GM03348 (cell line): Measurements from ENCODE around the gene TMEM175.
A peak's percentile ranks its signal among the peaks of the same experiment; 100 is the strongest.

Experiments used
- DNase-seq: peaks from one replicate; pipeline ENCODE4 v3.0.0; 2012; ENCODE audit warnings: low spot score

The TMEM175 gene, protein sequence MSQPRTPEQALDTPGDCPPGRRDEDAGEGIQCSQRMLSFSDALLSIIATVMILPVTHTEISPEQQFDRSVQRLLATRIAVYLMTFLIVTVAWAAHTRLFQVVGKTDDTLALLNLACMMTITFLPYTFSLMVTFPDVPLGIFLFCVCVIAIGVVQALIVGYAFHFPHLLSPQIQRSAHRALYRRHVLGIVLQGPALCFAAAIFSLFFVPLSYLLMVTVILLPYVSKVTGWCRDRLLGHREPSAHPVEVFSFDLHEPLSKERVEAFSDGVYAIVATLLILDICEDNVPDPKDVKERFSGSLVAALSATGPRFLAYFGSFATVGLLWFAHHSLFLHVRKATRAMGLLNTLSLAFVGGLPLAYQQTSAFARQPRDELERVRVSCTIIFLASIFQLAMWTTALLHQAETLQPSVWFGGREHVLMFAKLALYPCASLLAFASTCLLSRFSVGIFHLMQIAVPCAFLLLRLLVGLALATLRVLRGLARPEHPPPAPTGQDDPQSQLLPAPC

DNA sequence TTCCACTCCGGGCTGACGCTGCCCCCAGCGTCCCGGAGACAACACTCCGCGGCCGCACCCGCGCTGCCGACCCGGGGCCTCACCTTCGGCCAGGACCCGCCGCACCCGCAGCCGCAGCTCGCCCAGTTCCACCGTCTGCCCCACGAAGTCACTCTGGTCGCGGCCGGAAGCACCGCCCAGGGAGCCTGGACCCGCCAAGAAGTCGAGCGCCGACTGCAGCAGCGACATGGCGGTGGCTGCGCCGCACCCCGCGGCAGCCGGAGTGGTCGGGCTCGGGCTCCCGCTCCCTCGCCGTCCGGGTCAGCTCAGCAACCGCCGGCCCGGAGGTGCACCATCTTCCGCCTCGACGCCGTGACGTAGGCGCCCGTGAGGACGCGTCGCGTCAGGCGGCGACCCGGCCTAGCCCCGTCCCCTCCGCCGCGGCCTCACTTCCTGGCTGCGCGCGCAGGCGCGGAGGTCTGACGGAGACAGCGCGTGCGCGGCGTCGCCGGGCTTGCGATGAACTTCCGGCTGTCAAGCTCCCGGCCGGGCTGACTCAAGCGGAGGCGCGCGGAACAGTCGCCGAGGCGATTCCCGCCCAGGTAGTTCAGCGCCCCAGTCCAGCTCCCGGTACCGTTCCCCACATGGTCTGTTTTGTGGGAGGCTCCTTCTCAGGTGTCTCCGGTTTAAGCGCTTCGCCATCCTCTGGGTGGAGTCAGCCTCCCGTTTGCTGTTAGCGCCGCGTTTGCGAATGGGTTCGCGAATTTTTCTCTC lies at the start of gene TMEM175, which contains the start of gene GAK:
Gene TMEM175 (plus strand): TSS at position 501 of the 753 bp plus-strand sequence. CDS start 15,280 bp downstream, outside the sequence.
Gene GAK (minus strand): TSS at position 357 of the 753 bp plus-strand sequence. CDS start 129 bp downstream, at position 228.
- DNase-seq, result peak; percentile 100

DNA sequence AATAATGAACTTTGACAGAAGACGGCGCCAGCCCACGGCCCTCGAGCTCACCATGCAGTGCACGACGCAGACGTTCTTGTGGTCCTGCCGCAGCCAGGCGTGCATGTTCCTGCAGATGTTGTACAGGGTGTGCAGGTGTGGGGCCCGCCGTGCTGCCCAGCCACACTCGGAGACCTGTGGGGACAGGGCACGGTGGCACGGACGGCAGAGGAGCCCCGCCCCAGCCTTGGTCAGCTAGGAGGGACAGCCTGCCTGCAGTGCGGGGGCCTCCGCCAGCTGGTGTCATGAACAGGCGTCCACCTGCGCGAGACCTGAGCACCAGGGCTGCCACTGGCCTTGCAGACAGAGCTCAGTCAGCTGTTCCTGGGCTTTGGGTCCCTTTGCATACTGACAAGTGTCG lies 49.6 kb upstream of the TMEM175 start:
- no peak for DNase-seq

DNA sequence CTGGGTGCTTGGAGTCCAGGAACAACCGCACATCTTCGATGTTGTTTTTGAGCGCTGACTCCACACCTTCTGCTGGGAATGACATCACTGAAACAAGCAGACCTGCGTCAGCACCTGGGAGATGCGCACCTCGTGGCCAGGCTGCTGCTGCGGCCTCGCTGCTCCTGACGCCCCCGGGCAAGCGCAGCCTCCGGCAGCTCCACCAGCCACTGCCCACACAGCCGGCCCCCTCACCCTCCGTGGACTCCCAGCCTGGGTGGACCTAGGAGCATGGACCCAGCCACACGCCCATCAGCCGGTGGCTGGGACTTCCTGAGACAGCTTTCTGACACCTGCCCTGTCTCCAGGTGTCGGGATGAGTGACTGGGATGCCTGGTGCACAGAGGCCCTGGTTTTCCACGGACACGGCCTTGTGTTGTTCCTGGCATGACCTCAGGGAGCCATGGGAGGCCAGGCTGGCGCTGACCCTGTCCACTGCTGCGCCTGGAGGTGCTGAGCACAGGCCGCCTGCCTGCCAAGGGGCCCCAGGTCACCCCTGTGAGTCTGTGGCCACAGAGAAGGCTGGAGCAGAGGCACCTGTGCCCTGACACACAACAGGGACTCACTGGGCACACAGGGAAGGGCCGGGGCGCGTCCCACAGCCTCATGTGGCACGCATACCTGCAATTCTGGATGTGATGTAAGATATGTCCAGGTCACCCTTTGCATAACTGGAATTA lies 48.7 kb upstream of the TMEM175 start:
- no peak for DNase-seq

DNA sequence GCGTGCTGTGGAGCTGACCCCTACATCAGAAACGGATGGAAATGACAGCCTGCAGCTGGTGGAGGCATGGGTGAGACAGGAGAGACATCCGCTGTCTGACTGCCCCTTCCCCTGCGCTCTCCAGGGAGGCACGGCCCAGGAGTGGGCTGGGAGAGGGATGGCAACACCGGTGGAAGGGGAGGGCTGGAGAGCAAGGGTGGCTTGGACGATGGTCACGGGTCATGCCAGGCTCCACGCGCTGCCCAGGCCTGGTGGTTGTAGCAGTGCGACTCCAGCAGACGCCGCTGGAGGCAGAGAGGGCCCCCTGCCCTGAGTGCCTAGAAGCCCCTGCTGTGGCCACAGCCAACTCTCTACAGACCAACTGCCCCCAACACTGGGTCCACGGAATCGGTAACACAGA lies 48.0 kb upstream of the TMEM175 start:
- no peak for DNase-seq

DNA sequence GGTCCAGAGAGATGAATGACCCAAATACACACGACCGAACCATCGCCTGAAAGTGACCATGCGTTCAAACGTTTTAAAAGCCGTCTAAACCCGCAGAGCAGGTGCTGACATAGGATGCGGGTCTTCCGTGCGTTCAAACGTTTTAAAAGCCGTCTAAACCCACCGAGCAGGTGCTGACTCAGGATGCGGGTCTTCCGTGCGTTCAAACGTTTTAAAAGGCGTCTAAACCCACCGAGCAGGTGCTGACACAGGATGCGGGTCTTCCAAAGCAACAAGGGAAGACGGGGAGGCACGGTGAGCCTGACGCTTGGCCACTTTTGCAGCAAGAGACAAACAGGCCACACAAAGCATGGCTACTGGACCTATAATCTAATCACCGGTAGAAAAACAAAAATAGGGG lies 47.4 kb upstream of the TMEM175 start:
- DNase-seq, result no peak

DNA sequence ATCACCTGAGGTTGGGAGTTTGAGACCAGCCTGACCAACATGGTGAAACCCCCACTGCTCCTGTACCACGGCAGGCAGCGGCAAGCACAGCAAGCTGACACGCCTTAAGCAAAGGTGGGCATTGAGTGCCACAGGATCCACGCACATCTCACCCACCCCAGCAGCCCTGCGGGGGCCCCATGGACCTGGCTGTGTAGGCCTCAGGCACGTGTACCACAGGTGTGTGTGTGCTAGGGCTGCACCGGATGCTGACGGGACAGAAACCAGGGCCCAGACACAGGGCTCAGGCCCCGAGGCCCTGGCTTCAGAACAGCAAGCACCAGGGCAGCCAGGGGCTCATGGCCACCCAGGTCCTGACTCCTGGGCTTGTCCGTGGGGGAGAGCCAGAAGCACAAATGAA lies 46.9 kb upstream of the TMEM175 start:
- DNase-seq, result no peak

DNA sequence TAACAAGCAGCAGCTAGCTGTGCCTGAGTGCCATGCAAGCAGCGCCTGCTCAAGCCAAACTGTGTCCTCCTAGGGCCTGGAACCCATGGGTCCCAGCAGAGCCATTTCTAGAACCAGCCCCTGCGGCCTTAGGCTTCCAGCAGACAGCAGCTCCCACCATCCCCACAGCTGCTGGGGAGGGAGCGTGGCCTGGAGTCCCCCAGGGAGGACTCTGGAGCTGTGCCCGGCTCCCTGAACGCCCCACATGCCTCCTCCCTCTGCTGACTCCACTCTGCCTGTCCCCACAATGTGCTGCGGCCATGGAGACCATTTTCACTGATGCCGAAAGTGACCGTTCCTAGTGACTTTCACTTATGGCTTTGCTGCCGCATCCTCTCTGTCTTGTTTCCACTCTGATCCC lies 46.0 kb upstream of the TMEM175 start:
- no peak for DNase-seq

DNA sequence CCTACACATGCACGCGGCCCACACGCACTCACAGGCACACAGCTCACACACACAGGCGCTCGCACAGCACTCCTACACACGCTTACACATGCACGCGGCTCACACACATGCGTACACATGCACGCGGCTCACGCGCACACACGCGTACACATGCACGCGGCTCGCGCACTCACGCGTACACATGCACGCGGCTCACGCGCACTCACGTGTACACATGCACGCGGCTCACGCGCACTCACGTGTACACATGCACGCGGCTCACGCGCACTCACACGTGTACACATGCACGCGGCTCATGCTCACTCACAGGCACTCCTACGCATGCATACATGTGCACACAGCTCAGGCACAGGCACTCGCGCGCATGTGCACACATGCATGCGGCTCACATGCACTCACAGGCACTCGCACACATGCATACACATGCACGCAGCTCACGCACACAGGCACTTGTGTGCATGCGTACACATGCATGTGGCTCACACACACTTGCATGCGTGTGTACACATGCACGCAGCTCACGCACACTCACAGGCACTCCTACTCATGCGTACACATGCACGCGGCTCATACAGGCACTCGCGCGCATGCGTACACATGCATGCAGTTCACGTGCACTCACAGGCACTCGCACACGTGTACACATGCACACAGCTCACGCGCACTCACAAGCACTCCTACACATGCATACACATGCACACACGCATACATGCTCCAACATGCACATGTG lies 45.1 kb upstream of the TMEM175 start:
- no peak for DNase-seq

DNA sequence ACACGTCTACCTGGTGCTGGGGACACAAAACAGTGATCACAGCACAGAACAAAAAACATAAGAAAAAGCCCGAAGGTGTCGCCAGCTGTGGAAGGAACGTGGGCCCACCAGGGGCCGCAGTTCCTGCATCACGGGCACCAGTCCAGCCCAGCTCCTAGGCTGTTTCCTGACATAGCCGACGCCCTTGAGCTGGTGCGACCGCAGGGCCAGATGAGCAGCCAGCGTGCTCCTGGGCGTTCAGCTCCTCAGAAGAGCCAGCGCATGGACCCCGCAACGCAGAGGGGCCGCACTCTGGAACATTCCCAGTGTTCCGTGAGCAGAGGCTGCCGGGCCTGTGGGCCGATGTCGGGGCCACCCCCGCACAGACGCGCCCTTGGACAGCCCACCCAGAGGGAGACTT lies 44.2 kb upstream of the TMEM175 start:
- no peak for DNase-seq

DNA sequence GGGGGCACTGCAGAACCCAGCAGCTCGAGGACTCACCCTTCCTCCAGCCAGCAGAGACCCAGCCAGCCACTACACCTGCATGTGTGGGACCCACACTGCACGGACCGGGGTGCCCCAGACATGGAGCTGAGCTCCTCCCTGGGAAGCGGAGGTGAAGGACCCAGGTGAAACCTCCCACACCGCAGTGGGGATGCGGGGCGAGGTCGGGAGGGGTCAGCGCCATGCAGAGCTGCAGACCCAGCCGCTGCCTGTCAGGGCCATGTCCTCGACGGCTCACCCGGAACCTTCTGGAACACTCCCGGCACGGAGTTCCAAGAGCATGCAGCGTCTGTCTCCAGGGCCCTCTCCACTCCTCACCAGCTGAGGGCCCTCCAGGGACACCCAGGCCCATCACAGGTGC lies 42.7 kb upstream of the TMEM175 start:
- no peak for DNase-seq

DNA sequence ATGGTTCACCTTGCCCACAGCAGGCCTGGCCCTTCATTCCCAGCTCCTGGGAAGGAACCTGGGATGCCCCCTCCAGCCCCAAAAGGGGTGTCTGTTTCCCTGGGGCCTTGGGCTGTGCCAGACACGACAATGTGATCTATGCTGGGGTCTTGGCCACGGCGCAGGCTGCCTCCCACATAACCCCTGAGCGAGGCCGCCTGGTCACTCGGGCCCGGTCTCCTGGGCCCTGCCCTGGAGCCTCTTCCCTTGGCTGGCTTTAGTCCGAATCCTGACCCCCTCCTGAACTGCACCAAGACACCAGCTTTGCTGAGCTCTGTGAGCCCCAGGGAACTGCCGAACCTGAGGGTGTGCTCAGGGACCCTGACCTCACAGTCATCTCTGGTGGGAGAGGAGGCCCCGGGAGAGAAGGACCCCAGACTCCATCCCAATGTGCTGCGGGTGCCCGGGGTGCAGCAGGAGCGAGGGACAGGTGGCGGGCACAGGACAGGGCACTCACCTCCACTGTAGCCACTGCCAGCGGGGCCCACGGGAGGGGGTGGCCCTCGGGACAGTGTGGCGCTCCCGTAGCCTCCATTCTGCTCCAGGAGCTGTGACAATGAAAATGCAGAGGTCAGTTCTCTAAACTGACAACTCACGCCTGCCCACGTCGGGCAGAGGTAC lies 42.1 kb upstream of the TMEM175 start:
- DNase-seq, result no peak

DNA sequence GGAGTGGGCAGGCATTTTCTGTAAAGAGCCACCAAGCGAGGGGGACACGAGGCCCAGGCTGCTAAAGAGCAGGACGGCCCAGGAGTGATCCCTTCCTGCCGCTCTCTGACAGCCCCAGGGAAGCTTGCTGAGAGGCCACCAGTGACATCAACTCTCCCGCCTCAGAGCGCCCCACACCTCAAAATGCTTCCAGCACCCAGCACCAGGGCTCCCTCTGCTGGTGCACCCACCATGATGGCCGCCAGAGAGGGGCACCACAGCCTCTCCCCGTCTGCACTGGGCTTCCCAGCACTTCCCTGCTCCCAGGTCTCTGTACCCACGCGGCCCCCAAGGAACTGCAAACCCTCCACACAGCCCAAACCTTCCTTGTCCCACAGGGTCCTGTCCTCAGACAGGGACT lies 40.5 kb upstream of the TMEM175 start:
- no peak for DNase-seq

DNA sequence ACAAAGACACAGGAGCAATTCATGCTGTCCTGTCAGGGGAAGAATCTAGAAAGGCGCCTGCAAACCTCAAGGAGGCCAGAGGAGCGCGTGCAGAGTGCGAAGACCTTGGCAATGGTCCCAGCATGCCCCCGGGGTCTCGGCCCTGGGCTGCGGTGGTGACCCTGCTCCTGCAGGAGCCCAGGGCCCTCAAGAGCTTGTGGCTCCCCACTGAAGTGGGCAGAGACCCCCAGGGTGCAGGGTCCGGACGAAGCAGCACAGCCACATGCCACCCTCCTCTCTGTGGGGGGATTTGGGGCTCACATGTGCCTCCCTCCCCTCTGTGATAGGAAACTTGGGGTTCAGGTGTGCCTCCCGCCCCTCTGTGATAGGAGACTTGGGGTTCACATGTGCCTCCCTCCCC lies 39.5 kb upstream of the TMEM175 start:
- DNase-seq, result no peak

DNA sequence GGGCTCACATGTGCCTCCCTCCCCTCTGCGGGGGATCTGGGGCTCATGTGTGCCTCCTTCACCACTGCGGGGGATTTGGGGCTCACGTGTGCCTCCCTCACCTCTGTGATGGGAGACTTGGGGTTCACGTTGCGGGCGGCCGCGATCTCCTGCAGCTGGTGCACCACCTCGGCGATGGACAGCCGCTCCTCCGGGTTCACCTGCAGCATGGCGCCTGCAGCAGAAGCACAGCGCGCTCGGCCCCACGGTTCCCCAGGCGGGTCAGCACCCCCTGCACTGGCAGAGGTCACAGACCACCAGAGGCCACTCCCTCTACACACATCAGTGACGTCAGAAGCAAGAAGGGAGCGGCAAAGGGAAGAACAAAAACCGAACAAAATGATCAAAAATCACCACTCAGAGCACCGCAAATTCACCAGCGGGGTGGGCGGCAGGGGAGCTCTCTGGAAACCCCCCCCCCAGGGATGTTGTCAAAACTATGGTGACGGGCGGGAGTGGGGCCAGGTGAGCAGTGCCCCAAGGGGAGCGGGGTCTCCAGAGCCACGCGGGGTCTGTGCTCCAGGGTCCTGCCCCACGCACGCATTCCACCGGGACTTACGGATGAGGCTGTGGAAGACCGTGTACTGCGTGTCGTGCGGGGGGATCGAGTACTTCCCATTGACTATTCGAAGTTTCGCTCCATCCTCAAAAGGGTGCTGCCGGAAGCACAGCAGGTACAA lies 38.8 kb upstream of the TMEM175 start:
- DNase-seq, result no peak

DNA sequence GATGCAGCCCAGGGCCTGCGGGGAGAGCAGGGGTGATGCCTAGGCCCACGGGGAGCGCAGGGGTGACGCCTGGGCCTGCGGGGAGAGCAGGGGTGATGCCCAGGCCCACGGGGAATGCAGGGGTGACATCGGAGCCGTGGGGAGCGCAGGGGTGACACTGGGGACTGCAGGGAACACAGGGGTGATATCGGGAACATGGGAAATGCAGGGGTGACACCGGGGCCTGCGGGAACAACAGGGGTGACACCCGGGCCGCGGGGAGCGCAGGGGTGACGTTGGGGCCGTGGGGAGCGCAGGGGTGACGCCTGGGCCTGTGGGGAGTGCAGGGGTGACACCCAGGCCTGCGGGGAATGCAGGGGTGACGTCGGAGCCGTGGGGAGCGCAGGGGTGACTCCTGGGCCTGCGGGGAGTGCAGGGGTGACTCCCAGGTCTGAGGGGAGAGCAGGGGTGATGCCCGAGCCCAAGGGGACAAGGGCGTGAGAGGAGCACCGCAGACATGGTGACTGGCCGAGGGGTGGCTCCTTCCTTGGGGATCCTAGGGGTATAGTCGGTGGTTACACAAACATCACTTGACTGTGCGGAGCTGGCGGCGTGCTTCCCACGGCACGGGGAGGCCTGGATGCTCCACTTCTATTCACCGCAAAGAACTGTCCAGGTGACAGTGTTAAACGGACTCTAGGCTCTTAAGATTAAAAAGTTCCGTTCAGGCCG lies 38.1 kb upstream of the TMEM175 start:
- DNase-seq, result no peak

DNA sequence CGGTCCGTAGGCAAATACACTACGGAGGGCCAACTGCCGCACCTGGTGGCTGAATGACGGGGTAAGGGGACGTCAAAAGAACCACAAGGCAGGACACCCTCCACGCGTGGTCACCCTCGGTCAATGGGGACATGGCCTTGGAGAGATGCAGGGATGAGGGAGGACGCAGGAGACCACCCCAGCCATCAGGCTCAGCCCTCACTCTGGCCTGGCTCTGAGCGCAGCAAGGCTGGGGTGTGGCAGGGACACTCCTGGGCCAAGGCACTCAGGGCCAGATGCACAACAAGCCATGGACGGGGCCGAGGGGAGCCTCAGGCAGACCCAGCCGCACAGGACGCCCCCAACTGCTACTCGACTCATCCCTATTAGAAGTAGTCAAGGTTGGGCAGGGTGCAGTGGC lies 36.7 kb upstream of the TMEM175 start:
- no peak for DNase-seq

DNA sequence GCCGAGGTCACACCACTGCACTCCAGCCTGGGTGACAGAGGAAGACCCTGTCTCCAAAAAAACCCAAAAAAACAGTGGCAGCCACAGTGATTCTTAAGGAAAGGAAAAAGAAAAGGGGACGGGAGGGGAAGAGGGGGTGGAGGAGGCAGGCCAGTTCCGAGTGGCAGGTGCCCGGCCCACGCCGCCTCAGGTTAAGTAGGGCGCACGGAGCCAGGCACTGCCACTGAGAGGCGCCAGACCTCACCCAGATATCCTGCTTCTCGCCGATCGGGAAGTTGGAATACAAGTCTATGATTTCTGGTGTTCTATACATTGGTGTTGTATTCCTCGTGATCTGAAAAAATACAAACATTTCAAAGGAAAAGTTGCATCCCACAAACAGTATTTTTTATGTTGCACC lies 36.0 kb upstream of the TMEM175 start:
- no peak for DNase-seq

DNA sequence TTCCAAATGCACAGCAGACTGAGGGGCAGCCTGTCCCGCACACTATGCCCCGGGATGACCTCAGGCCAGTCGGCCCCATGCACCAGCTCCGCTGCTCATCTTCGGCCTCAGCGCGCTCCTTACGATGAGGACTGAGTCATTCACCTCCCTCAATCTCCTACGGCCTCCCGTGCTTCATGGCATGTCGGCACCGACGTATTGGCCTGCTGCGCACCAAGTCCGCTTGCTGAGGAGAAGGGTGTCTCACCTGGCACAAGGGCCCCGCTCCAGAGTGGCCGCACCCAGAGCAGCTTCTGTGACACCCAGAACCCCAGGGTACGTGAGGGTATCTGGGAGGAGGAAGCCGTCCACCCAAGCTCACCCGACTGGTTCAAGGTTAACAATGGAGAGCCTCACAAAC lies 35.6 kb upstream of the TMEM175 start:
- DNase-seq, result no peak

DNA sequence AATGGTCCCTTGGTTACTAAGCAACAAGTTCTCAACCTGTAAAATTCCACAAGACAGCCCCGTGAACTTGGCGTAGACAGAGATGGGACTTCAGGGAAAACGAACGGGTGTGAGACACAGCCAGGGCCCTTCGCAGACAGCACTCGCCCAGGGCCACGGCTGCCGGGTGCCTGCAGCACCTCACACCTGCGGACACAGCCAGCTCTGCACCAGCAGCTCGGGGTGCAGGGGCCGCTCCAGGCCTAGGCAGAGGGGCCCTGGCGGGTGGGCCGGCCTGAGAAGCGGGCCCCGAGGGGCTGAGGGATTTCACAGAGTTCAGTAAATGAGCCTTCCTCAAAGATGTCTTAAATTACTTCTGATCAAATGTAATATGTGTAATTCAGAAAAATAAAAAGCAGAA lies 34.1 kb upstream of the TMEM175 start:
- no peak for DNase-seq
